Testis (tissue), 3 donors: ENCODE results near the gene ENTREP3. TPM values are rescaled to one million over a fixed set of nuclear protein-coding genes. Genes with fewer than 3 reads are reported as not detected.

Experiments
- DNase-seq: peaks from one replicate; pipeline ENCODE4 v3.0.0-alpha.2; 2019
- H3K27ac ChIP-seq, 2 donors: fragments of 200-600 bp; sonication (generic); one replicate each; pipeline ENCODE4 v1.5.1; 2019
- H3K27me3 ChIP-seq: fragments of 200-600 bp; sonication (generic); one replicate; pipeline ENCODE4 v1.5.1; 2019
- H3K36me3 ChIP-seq: fragments of 200-600 bp; sonication (generic); one replicate; pipeline ENCODE4 v1.5.1; 2017; ENCODE audit warnings: low read depth; ENCODE audit errors: missing control alignments
- H3K4me1 ChIP-seq: fragments of 200-600 bp; sonication (generic); one replicate; pipeline ENCODE4 v1.5.1; 2019
- H3K4me3 ChIP-seq, 2 donors: fragments of 200-600 bp; sonication (generic); one replicate each; pipeline ENCODE4 v1.5.1; 2017 to 2019
- H3K9me3 ChIP-seq: fragments of 200-600 bp; sonication (generic); one replicate; pipeline ENCODE4 v1.5.1; 2017
- POLR2A ChIP-seq: fragments of 450-650 bp; IDR thresholded peaks from one replicate; pipeline ENCODE4 v1.6.1; 2017; ENCODE audit warnings: antibody characterized with exemption, mild to moderate bottlenecking, moderate library complexity
- WGBS, 2 donors: methylation state at CpG; one replicate each; pipeline ENCODE4 v1.1.5; 2018; 5-methylcytosine and 5-hydroxymethylcytosine counted together
- intact Hi-C: fragments of 100-400 bp; cut with DNase I; formaldehyde crosslinking; loops from one replicate; pipeline ENCODE4 v1.15.1; 2023; ENCODE audit warnings: low total_unique reads
- polyA plus RNA-seq: library from polyadenylated mRNA; stranded (reverse); fragments of 350-450 nt; fragmentation: Illumina TruSeq; extraction: RNeasy Lipid Tissue Mini Kit (QIAGEN cat#74804); gene quantifications from one replicate; pipeline ENCODE4 v1.2.3, GENCODE V29; 2014; ENCODE audit warnings: low read depth, low replicate concordance; ENCODE audit not compliant: insufficient read depth
- total RNA-seq, 2 donors: library from RNA; depleted of rRNA; stranded (reverse); fragments of >200 nt; gene quantifications; one replicate each; pipeline ENCODE4 v1.2.3, GENCODE V29; 2016
- TF ChIP-seq, protein P1 (sequence below), 3 experiments: fragments of 450-650 bp in 2 of 3; fragments of 200-600 bp in 1 of 3; sonication (generic) in 1 of 3; IDR thresholded peaks; one replicate each; pipeline ENCODE4 v1.5.1; 2016 to 2019; ENCODE audit warnings: antibody characterized with exemption in 3 of 3, mild to moderate bottlenecking in 2 of 3, moderate library complexity in 1 of 3

Gene ENTREP3
- total and polyA plus RNA-seq, 3 donors from 2014 or later: 14.3 to 27.9 (median 15.8) TPM

DNA sequence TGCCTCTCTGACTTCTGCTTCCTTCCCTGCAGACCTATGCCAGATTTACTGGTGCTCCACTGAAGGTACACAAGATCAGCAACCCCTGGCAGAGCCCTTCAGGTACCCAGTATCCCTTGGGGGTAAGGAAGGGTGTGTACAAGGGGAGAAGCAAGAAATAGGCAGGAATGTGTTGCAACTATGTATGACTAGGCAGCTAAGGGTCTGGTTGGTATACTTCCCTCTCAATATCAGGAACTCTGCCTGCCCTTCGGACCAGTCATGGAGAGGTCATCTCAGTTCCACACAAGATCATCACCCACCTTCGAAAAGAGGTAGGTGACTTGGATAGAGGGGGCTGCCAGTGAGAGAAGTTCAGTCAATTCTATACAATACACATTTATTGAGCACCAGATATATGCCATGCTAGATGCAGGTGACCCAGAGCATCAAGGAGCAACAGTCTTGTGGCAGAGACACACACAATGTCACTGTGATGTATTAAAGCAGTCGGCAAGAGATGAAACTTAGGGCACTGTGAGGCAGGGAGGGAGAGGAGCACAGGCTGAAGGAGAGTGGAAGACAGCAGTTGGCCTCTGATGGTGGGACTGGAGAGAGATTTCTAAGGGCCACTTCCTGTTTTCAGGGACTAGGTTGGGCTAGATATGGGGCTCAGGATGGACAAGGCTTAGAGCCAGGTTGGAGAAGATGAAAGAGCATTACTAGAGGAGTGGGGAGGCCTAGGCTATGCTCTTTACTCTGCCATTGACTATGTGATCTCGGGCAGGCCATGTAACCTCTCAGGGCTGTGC, 44.8 kb downstream of the ENTREP3 start:
- Histone ChIP-seq H3K4me1 (peaks cover 22% of the 10 kb centered on the region), H3K36me3 (no peaks in the 10 kb centered on the region), H3K4me3 (no peak overlapping the region), H3K9me3 (no peaks in the 10 kb centered on the region), H3K27ac (no peak overlapping the region), H3K27me3 (no peaks in the 10 kb centered on the region)
- intact Hi-C loops: no loop called here
- 78 to 85% methylated on average over 4 of the region's 4 CpGs for WGBS, 2 donors
- DNase-seq: no peak
- TF ChIP-seq, protein P1, sequence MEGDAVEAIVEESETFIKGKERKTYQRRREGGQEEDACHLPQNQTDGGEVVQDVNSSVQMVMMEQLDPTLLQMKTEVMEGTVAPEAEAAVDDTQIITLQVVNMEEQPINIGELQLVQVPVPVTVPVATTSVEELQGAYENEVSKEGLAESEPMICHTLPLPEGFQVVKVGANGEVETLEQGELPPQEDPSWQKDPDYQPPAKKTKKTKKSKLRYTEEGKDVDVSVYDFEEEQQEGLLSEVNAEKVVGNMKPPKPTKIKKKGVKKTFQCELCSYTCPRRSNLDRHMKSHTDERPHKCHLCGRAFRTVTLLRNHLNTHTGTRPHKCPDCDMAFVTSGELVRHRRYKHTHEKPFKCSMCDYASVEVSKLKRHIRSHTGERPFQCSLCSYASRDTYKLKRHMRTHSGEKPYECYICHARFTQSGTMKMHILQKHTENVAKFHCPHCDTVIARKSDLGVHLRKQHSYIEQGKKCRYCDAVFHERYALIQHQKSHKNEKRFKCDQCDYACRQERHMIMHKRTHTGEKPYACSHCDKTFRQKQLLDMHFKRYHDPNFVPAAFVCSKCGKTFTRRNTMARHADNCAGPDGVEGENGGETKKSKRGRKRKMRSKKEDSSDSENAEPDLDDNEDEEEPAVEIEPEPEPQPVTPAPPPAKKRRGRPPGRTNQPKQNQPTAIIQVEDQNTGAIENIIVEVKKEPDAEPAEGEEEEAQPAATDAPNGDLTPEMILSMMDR (IDR thresholded peaks at IDR 0.05): no peak
- TF ChIP-seq POLR2A: no peak

DNA sequence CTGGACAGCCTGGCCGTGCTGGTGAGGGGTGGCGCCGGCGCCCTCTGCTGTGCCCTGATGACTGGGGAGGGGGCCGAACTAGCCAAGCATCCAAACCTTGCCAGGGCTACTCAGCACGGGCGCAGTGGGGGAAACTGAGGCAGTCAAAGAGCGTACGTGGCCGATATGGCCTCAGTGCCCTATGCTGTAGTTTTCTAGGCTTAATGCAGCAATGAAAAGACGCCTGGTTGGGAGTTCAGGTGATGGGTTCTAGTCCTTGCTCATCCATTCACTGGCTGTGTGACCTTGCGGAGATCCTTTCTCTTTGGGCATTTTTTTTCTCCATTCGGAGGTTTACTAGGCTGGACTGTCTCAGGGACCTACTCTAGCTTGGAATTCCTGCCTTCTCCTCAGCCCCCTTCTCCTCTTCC, 46.0 kb downstream of the ENTREP3 start:
- no peak for TF ChIP-seq POLR2A
- TF ChIP-seq, protein P1 (IDR thresholded peaks at IDR 0.05): no peak

DNA sequence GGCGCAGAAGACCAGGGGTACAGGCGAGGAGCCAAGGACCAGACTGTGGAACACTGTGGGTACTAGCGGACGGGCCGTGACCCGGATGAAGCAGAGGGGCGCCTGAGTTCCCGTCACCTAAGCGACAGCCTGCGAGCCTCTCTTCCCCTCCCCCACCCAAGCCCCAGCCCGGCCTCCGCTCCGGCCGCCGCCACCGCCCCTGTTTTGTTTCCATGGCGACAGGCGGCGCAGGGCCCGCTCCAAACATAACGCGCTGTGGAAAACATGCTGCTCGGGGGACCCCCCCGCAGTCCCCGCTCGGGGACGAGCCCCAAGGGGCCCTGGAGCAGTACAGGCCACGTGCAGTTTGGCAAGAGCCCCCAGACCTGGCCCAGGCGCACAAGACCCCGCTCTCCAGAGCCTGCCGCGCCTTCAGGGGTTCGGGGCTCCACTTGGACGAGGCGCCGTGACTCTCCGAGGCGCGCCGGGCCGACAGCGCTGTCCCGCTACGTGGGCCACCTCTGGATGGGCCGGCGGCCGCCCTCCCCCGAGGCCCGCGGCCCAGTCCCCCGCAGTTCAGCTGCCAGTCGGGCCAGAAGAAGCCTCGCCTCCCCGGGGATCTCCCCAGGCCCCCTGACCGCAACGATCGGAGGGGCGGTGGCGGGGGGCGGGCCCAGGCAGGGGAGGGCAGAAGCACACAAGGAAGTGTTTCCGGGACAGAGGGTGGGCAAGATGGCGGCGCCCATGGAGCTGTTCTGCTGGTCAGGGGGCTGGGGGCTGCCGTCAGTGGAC, 46.6 kb downstream of the ENTREP3 start, which contains the start of gene MTX1:
TSS of gene MTX1 (plus strand) at position 155 of the 771 bp plus-strand sequence. CDS start at position 265, 110 bp downstream.
- no peaks in the 10 kb centered on the region for H3K27me3 ChIP-seq
- DNase-seq: peak; percentile 93
- H3K9me3 ChIP-seq: no peaks in the 10 kb centered on the region
- no peaks in the 10 kb centered on the region for H3K36me3 ChIP-seq
- peak within 1 kb of the TSS; percentile 80 to 85 for H3K4me3 ChIP-seq
- TF ChIP-seq, protein P1 (IDR thresholded peaks at IDR 0.05): no peak
- no peak for TF ChIP-seq POLR2A
- intact Hi-C loops: no loop called here
- H3K27ac ChIP-seq: peak within 1 kb of the TSS; percentile 91 to 99
- WGBS, 2 donors: 1% methylated on average over 35 to 39 of the region's 64 CpGs
- H3K4me1 ChIP-seq: peaks cover 22% of the 10 kb centered on the region

More for the DNA sequence above, 46.0 kb downstream of the ENTREP3 start:
- no peaks in the 10 kb centered on the region for H3K36me3 ChIP-seq
- peaks cover 22% of the 10 kb centered on the region for H3K4me1 ChIP-seq
- H3K27ac ChIP-seq: peak overlapping the region; percentile 91 to 99
- H3K27me3 ChIP-seq: no peaks in the 10 kb centered on the region
- intact Hi-C loops: no loop called here
- DNase-seq: no peak
- 3% methylated on average over 12 to 13 of the region's 13 CpGs for WGBS, 2 donors
- no peaks in the 10 kb centered on the region for H3K9me3 ChIP-seq
- H3K4me3 ChIP-seq: peak overlapping the region; percentile 80 to 85

DNA sequence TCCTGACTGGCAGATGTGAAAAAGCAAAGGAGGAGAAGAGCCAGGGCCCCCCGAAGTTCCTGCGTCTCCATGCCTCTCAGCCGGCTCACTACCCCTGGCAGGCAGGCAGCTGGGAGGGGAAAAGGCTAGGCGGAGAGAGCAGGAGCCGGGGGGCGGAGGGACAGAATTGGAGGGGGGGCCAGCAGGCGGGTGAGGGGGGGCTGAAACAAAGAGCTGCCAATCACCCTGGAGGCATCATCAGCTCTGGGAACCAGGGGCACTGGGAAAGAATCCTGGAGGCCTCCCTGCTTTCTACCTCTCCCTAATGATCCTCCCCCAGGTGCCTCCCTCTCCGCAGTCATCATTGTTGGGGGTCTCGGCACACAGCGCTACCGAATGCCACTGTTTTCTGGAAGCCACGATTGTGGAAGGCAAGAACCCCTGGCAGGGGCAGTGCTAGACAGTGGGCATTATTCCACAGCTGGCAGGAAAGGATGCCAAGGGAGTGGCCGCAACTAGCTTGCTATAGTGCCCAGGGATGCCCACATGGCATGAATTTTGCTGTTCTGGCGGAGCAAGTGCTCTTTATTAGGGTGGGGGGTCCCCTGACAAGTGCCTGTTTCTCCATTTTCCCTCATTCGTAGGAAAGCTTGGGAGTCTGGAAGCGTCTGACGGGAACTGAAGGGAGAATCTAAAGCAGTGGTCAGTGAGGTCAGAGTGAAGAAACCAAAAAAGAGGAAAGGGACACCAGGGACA, 47.3 kb downstream of the ENTREP3 start, which contains the start of gene THBS3:
TSS of gene THBS3 (minus strand) at position 92 of the 735 bp plus-strand sequence. CDS start at position 71, 21 bp downstream.
- H3K27me3 ChIP-seq: no peaks in the 10 kb centered on the region
- intact Hi-C loops: no loop called here
- H3K36me3 ChIP-seq: no peaks in the 10 kb centered on the region
- peak; percentile 42 for DNase-seq
- H3K9me3 ChIP-seq: no peaks in the 10 kb centered on the region
- TF ChIP-seq, protein P1 (IDR thresholded peaks at IDR 0.05): no peak
- TF ChIP-seq POLR2A: no peak
- peak within 1 kb of the TSS; percentile 91 to 99 for H3K27ac ChIP-seq
- WGBS, 2 donors: 7 to 8% methylated on average over 14 to 17 of the region's 17 CpGs
- H3K4me1 ChIP-seq: peaks cover 22% of the 10 kb centered on the region
- peak within 1 kb of the TSS; percentile 80 to 85 for H3K4me3 ChIP-seq
